ENCODE results near the gene GABARAPL1. TPM values are rescaled to one million over a fixed set of nuclear protein-coding genes. Genes with fewer than 3 reads are reported as not detected.

Gene GABARAPL1
- total RNA-seq, 1 experiment from 2014 or later = 70.6 TPM

DNA sequence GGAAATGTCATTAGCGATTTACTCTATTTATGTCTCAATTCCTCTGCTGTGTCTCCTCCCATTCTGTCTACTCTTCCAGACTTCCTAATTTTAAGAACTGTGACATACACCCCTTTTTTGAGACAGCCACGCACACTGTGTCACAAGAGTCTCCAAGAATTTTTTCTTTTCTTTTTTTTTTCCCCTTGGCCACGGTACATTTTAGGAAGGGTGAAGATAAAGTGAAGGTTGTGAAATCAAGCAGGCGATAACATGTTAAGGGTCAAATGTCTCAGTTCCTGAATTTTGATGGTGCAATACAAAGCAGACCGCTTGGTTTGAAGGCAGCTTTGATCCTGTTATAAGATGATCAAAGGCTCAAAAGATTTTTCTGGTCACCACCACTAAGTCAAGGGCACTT lies 45.1 kb upstream of the GABARAPL1 start:
- Histone ChIP-seq H3K27ac (ENCODE audit: low read depth, low read length, poor library complexity, severe bottlenecking) (no peak overlapping the region), H3K9me3 (ENCODE audit: low read depth, low read length, poor library complexity, severe bottlenecking) (no peaks in the 10 kb centered on the region), H3K36me3 (ENCODE audit: insufficient read depth, low read length, poor library complexity, severe bottlenecking) (no peaks in the 10 kb centered on the region), H3K4me3 (ENCODE audit: low read depth, low read length, poor library complexity, severe bottlenecking) (no peak overlapping the region), H3K27me3 (replicated peaks; ENCODE audit: insufficient read depth, low read depth, low read length, poor library complexity) (no peaks in the 10 kb centered on the region), H3K4me1 (ENCODE audit: insufficient read depth, low read length, poor library complexity, severe bottlenecking) (no peaks in the 10 kb centered on the region)
- no peak for DNase-seq (ENCODE audit: low spot score)
- POLR2A ChIA-PET (ENCODE audit: low non-redundant PET) = no interaction called here
- intact Hi-C loops (cut with micrococcal nuclease; ENCODE audit: unreplicated experiment) = no loop called here
- CTCF ChIA-PET = no interaction called here
- TF ChIP-seq, protein P1, sequence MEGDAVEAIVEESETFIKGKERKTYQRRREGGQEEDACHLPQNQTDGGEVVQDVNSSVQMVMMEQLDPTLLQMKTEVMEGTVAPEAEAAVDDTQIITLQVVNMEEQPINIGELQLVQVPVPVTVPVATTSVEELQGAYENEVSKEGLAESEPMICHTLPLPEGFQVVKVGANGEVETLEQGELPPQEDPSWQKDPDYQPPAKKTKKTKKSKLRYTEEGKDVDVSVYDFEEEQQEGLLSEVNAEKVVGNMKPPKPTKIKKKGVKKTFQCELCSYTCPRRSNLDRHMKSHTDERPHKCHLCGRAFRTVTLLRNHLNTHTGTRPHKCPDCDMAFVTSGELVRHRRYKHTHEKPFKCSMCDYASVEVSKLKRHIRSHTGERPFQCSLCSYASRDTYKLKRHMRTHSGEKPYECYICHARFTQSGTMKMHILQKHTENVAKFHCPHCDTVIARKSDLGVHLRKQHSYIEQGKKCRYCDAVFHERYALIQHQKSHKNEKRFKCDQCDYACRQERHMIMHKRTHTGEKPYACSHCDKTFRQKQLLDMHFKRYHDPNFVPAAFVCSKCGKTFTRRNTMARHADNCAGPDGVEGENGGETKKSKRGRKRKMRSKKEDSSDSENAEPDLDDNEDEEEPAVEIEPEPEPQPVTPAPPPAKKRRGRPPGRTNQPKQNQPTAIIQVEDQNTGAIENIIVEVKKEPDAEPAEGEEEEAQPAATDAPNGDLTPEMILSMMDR (conservative IDR thresholded peaks at IDR 0.05; ENCODE audit: low read depth, low read length) = no peak
- TF ChIP-seq EZH2 (IDR thresholded peaks at IDR 0.05; ENCODE audit: borderline replicate concordance, low read depth, low read length, poor library complexity, severe bottlenecking) = no peak
- BruUV-seq (replicated peaks) = no TSS peak

DNA sequence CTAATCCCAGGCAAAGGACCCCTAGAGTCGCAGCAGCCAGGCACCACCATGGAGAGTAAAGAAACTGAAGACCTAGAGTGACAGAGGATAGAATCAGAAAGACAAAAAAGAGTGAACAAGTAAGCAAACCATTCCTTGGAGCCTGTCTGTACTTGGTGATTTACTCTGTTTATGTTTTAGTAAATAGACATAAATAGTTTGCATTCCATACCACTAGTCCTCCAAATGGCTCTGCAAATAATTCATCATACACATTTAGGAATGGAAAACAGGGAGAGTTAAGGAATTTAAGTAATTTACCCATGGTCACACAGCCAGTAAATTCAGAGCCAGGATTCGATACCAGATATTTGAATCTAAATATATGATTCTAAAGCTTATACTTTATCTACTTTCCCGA lies 43.6 kb upstream of the GABARAPL1 start:
- Histone ChIP-seq H3K27me3 (replicated peaks; ENCODE audit: insufficient read depth, low read depth, low read length, poor library complexity) (no peaks in the 10 kb centered on the region), H3K9me3 (ENCODE audit: low read depth, low read length, poor library complexity, severe bottlenecking) (no peaks in the 10 kb centered on the region), H3K27ac (ENCODE audit: low read depth, low read length, poor library complexity, severe bottlenecking) (no peak overlapping the region), H3K36me3 (ENCODE audit: insufficient read depth, low read length, poor library complexity, severe bottlenecking) (no peaks in the 10 kb centered on the region), H3K4me1 (ENCODE audit: insufficient read depth, low read length, poor library complexity, severe bottlenecking) (no peaks in the 10 kb centered on the region), H3K4me3 (ENCODE audit: low read depth, low read length, poor library complexity, severe bottlenecking) (no peak overlapping the region)
- DNase-seq (ENCODE audit: low spot score) = no peak
- ChIA-PET CTCF (no interaction called here), POLR2A (ENCODE audit: low non-redundant PET) (no interaction called here)
- intact Hi-C loops (cut with micrococcal nuclease; ENCODE audit: unreplicated experiment) = no loop called here
- TF ChIP-seq EZH2 (IDR thresholded peaks at IDR 0.05; ENCODE audit: borderline replicate concordance, low read depth, low read length, poor library complexity, severe bottlenecking) = no peak
- TF ChIP-seq, protein P1 (conservative IDR thresholded peaks at IDR 0.05; ENCODE audit: low read depth, low read length) = no peak
- no TSS peak for BruUV-seq (replicated peaks)

DNA sequence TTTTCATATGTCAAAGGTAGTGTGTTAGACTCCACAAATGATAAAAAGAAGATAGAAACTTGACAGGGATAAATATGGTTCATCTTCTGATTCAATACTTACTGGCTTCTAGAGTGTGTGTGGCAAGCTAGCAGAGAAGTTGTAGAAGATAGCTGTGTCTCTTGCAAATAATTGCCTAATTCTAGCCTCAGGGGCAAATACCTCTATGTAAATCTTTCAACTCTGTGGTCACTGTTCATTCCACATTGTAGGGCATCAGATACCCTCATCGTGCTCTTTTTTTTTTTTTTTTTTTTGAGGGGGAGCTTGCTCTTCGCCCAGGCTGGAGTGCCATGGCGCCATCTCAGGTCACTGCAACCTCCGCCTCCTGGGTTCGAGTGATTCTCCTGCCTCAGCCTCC lies 42.5 kb upstream of the GABARAPL1 start:
- Histone ChIP-seq H3K4me3 (ENCODE audit: low read depth, low read length, poor library complexity, severe bottlenecking) (no peak overlapping the region), H3K9me3 (ENCODE audit: low read depth, low read length, poor library complexity, severe bottlenecking) (no peaks in the 10 kb centered on the region), H3K36me3 (ENCODE audit: insufficient read depth, low read length, poor library complexity, severe bottlenecking) (no peaks in the 10 kb centered on the region), H3K4me1 (ENCODE audit: insufficient read depth, low read length, poor library complexity, severe bottlenecking) (no peaks in the 10 kb centered on the region), H3K27me3 (replicated peaks; ENCODE audit: insufficient read depth, low read depth, low read length, poor library complexity) (no peaks in the 10 kb centered on the region), H3K27ac (ENCODE audit: low read depth, low read length, poor library complexity, severe bottlenecking) (no peak overlapping the region)
- TF ChIP-seq, protein P1 (conservative IDR thresholded peaks at IDR 0.05; ENCODE audit: low read depth, low read length) = no peak
- no peak for TF ChIP-seq EZH2 (IDR thresholded peaks at IDR 0.05; ENCODE audit: borderline replicate concordance, low read depth, low read length, poor library complexity, severe bottlenecking)
- DNase-seq (ENCODE audit: low spot score) = no peak
- intact Hi-C loops (cut with micrococcal nuclease; ENCODE audit: unreplicated experiment) = no loop called here
- ChIA-PET POLR2A (ENCODE audit: low non-redundant PET) (no interaction called here), CTCF (no interaction called here)
- no TSS peak for BruUV-seq (replicated peaks)

Measured in A673 (cell line).